Omental fat pad (tissue), 4 donors: ENCODE results near the gene DENND4B. TPM values are rescaled to one million over a fixed set of nuclear protein-coding genes. Genes with fewer than 3 reads are reported as not detected.

Experiments used
- ATAC-seq: fragments of 150-250 bp; one replicate; pipeline ENCODE4 v1.9.1; 2016; ENCODE audit warnings: mild to moderate bottlenecking, moderate library complexity; ENCODE audit not compliant: low FRiP score
- DNase-seq: peaks from one replicate; pipeline ENCODE4 v3.0.0-alpha.2; 2019; ENCODE audit warnings: low spot score
- CTCF ChIP-seq, 3 donors: fragments of 450-650 bp; IDR thresholded peaks; one replicate each; pipeline ENCODE4 v1.5.1; 2016 to 2017; ENCODE audit warnings: antibody characterized with exemption in 3 of 3, mild to moderate bottlenecking in 3 of 3, moderate library complexity in 2 of 3
- total RNA-seq, 4 donors: library from RNA; depleted of rRNA; stranded (reverse); fragments of >200 nt; gene quantifications; one replicate each; pipeline ENCODE4 v1.1.0, GENCODE V29; 2016

DENND4B gene
- total RNA-seq, 4 donors from 2014 or later = 21.8 to 75.0 (median 50.3) TPM

- DNase-seq = no peak
- TF ChIP-seq CTCF (IDR thresholded peaks at IDR 0.05) = no peak
- no peak for ATAC-seq
Observed at GRCh38 chr1:153956997-153957715, 10.6 kb upstream of the DENND4B start.

GRCh38 chr1:153954826-153955225, 8.3 kb upstream of the DENND4B start:
- no peak for TF ChIP-seq CTCF (IDR thresholded peaks at IDR 0.05)
- DNase-seq (no peak), ATAC-seq (no peak)

- ATAC-seq (no peak), DNase-seq (no peak)
- TF ChIP-seq CTCF (IDR thresholded peaks at IDR 0.05) = no peak
Observed at GRCh38 chr1:153953859-153954365, 7.4 kb upstream of the DENND4B start.

- TF ChIP-seq CTCF (IDR thresholded peaks at IDR 0.05) = no peak
- DNase-seq (no peak), ATAC-seq (no peak)
Observed at GRCh38 chr1:153951801-153952200, 5.3 kb upstream of the DENND4B start.

GRCh38 chr1:153951183-153951582, 4.7 kb upstream of the DENND4B start:
- no peak for DNase-seq
- ATAC-seq = no peak
- no peak for TF ChIP-seq CTCF (IDR thresholded peaks at IDR 0.05)

- TF ChIP-seq CTCF (IDR thresholded peaks at IDR 0.05) = no peak
- DNase-seq (peak; percentile 65), ATAC-seq (peak; percentile 77)
Observed at GRCh38 chr1:153945795-153946621, 510 bp downstream of the DENND4B start.
